Bronchial epithelial cell (primary cell): ENCODE data around the gene MROH2A. TPM values are rescaled to one million over a fixed set of nuclear protein-coding genes. Genes with fewer than 3 reads are reported as not detected.

Experiments
- DNase-seq: peaks from one replicate; pipeline ENCODE4 v3.0.0-alpha.2; 2010; ENCODE audit warnings: low read depth
- FAIRE-seq: peaks from 2 replicates; lab custom pipeline; 2011; peaks lifted over from hg19 to GRCh38; lab: Jason Lieb, UNC
- H3K27me3 ChIP-seq: 2 replicates; pipeline ENCODE4 v1.5.1; 2011; ENCODE audit warnings: low read length; ENCODE audit not compliant: control insufficient read depth, insufficient read depth
- H3K36me3 ChIP-seq: 2 replicates; pipeline ENCODE4 v1.5.1; 2011; ENCODE audit warnings: low read length; ENCODE audit not compliant: control insufficient read depth, insufficient read depth
- H3K4me3 ChIP-seq: 2 replicates; pipeline ENCODE4 v1.5.1; 2011; ENCODE audit warnings: mild to moderate bottlenecking, low read depth, low read length, control low read depth
- CTCF ChIP-seq: IDR thresholded peaks from 2 replicates; pipeline ENCODE4 v1.5.1; 2011; ENCODE audit warnings: mild to moderate bottlenecking, moderate library complexity, low read length, control low read depth, inconsistent platforms; ENCODE audit not compliant: insufficient read depth, severe bottlenecking
- total RNA-seq: library from RNA; depleted of rRNA; stranded (reverse); fragments of >200 nt; gene quantifications from 2 replicates; pipeline ENCODE4 v1.2.1, GENCODE V29; 2014

MROH2A gene
- total RNA-seq, 1 donor from 2014 or later, result not detected

DNA sequence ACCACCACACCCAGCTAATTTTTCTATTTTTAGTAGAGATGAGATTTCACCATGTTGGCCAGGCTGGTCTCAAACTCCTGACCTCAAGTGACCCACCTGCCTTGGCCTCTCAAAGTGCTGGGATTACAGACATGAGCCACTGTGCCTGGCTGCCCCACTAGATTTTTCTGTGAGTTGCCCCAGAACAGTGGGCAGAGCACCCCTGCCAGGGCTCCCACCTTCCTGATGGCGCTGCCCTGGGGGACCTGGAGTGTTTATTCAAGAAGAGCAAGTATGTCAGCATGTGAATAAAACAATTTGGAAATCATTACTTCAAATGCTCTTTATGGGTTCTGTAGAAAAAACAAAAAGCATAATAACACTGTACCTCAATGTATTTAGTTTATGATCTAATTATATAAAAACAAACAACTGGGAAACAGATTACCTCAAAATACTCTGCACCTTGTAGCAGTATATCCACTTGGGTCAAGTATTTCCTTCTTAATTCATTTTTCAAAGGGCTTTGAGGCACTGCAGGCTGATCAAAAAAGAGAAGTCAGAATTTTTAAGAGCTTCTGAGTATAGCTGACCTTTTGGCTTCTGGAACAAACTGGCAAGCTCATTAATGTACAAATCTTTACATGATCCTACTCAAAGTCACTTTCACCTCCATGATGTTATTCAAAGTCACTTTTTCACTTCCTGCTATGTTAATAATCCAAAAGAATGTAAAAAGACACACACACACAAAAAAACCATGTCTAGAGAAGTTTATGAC is 67.4 kb downstream of the MROH2A start:
- Histone ChIP-seq H3K27me3 (no peaks in the 10 kb centered on the region), H3K4me3 (no peak overlapping the region), H3K36me3 (peaks cover 5% of the 10 kb centered on the region)
- no peak for TF ChIP-seq CTCF
- DNase-seq (no peak), FAIRE-seq (no peak)

- Histone ChIP-seq H3K36me3 (peaks cover 5% of the 10 kb centered on the region), H3K4me3 (no peak overlapping the region), H3K27me3 (no peaks in the 10 kb centered on the region)
- no peak for TF ChIP-seq CTCF
- FAIRE-seq (no peak), DNase-seq (no peak)
Measured at GRCh38 chr2:233846387-233847247, 68.5 kb downstream of the MROH2A start.

DNA sequence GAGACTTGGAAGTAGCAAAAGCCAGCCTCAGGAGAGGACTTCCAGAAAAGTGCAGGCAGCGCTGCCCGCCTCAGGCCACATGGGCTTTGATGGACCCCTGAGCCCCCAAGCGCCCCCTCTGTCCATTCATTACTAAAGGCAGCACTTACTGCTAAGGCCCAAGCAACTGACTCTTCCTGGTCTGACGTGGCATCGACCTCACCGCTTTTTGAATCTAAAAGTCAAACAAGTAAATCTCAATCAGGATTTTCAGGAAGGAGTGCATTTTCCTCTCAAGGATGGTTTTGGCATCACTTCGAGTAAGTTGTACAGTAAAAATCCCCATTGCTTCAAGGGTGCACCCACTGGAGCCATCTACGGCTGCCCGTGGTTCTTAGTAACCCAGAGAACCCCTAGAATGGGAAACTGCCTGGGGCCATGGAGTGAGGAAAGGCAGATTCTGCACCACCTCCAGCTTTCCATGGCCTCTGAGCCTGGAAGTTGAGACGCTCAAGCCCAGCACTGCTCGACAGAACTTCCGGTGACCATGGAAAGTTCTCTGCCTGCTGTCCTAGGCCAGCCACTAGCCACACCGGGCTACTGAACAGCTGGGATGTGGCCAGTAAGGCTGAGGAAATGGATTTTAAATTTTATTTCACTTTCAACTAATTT is 69.2 kb downstream of the MROH2A start:
- Histone ChIP-seq H3K36me3 (peaks cover 5% of the 10 kb centered on the region), H3K4me3 (no peak overlapping the region), H3K27me3 (no peaks in the 10 kb centered on the region)
- FAIRE-seq, result no peak
- DNase-seq, result no peak
- no peak for TF ChIP-seq CTCF

- H3K4me3 ChIP-seq, result no peak overlapping the region
- no peaks in the 10 kb centered on the region for H3K27me3 ChIP-seq
- TF ChIP-seq CTCF, result no peak
- H3K36me3 ChIP-seq, result peaks cover 5% of the 10 kb centered on the region
- DNase-seq, result no peak
- no peak for FAIRE-seq
Measured at GRCh38 chr2:233848276-233848675, 70.1 kb downstream of the MROH2A start.

DNA sequence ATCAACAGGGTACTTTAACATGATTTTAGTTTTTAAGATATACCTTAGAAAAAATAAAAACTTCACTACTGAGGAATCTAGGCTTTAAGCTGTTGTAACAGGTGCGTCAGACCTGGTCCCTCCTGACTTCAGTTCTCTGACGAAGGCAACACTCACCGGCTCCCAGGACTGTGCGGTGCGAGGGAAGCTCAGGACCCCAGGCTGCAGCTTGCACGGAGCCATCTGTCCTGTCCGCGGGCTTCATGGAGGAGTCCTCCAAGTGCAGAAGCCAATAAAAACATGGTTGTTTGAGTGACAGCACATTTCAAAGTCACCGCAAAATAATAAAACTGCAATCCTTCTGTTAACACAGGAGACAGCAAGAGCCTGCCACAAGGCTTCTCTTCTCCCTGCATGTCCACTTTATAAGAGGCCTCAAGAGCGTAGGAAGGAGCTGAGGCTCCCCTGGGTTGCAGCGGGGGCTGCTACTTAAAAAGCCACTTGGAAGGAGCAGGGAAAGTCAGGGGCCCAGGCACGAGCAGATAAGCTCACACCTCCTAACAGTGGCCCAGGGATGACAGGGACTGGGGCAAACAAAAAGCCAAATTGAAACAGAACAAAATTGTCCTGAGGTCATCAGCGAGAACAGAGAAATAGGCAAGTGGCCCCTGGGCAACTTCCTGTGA is 71.6 kb downstream of the MROH2A start:
- no peak for DNase-seq
- no peak for TF ChIP-seq CTCF
- FAIRE-seq, result no peak
- no peaks in the 10 kb centered on the region for H3K27me3 ChIP-seq
- peaks cover 5% of the 10 kb centered on the region for H3K36me3 ChIP-seq
- no peak overlapping the region for H3K4me3 ChIP-seq
